GM18858 (cell line): ENCODE measurements around the gene HCK.

Experiments used
- ATAC-seq: cut with Tn5 transposase; IDR thresholded peaks from one replicate; pipeline ENCODE4 v1.9.1; 2021; ENCODE audit not compliant: unreplicated experiment

HCK gene

GRCh38 chr20:32125506-32125905 lies 73.5 kb downstream of the HCK start:
- ATAC-seq: no peak

GRCh38 chr20:32126919-32127318 lies 74.9 kb downstream of the HCK start:
- no peak for ATAC-seq

GRCh38 chr20:32127347-32127746 lies 75.3 kb downstream of the HCK start:
- ATAC-seq: no peak

GRCh38 chr20:32128167-32128566 lies 76.1 kb downstream of the HCK start:
- ATAC-seq: no peak

GRCh38 chr20:32129863-32130262 lies 77.8 kb downstream of the HCK start:
- no peak for ATAC-seq

GRCh38 chr20:32130352-32130751 lies 78.3 kb downstream of the HCK start:
- ATAC-seq: no peak

GRCh38 chr20:32130965-32131364 lies 78.9 kb downstream of the HCK start:
- no peak for ATAC-seq

GRCh38 chr20:32132911-32133549 lies 81.0 kb downstream of the HCK start:
- ATAC-seq: peak; percentile 82

GRCh38 chr20:32134026-32134425 lies 82.0 kb downstream of the HCK start:
- no peak for ATAC-seq

- no peak for ATAC-seq
These were observed 84.0 kb downstream of the HCK start for GRCh38 chr20:32135983-32136515.

GRCh38 chr20:32138921-32139320 lies 86.9 kb downstream of the HCK start:
- no peak for ATAC-seq

- ATAC-seq: no peak
These were observed 87.9 kb downstream of the HCK start for GRCh38 chr20:32139947-32140346.

- ATAC-seq: no peak
These were observed 88.6 kb downstream of the HCK start for GRCh38 chr20:32140603-32141002.

- ATAC-seq: no peak
These were observed 89.5 kb downstream of the HCK start for GRCh38 chr20:32141465-32141980.

- no peak for ATAC-seq
These were observed 90.0 kb downstream of the HCK start for GRCh38 chr20:32142088-32142487.

GRCh38 chr20:32142991-32143390 lies 90.9 kb downstream of the HCK start:
- ATAC-seq: no peak

- no peak for ATAC-seq
These were observed 93.0 kb downstream of the HCK start for GRCh38 chr20:32144898-32145662.

GRCh38 chr20:32149566-32150170 lies 97.6 kb downstream of the HCK start:
- ATAC-seq: no peak

- ATAC-seq: no peak
These were observed 98.3 kb downstream of the HCK start for GRCh38 chr20:32150291-32150848.
